Mammary epithelial cell (primary cell): ENCODE results near the gene MMP24.

ENCODE experiments used
- CTCF ChIP-seq, 2 donors: IDR thresholded peaks in 1 of 2; conservative IDR thresholded peaks in 1 of 2; 2 replicates each; pipeline ENCODE4 v1.5.1; 2011 to 2012; ENCODE audit warnings: inconsistent platforms in 2 of 2, low read length in 2 of 2, mild to moderate bottlenecking in 2 of 2, control low read depth in 1 of 2, low read depth in 1 of 2; ENCODE audit not compliant: insufficient read depth in 1 of 2; ENCODE audit errors: extremely low read depth in 1 of 2
- EZH2 ChIP-seq: IDR thresholded peaks from 2 replicates; pipeline ENCODE4 v1.6.1; 2012; ENCODE audit warnings: low read length, inconsistent platforms, borderline replicate concordance

DNA sequence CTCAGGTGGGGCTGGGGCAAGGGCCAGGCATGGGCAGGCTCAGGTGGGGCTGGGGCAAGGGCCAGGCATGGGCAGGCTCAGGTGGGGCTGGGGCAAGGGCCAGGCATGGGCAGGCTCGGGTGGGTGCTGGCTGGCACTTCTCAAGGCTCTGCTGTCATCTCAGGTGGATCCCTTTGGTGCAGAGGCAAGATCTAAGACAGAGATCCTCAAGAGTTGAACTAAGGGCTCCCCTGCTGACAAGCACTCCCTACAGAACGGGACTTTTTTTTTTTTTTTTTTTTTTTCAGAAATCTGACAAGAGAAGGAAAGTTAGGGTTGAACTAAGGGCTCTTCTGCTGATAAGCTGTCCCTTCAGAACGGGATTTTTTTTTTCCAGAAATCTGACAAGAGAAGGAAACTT is 26.5 kb downstream of the MMP24 start:
- TF ChIP-seq CTCF (conservative IDR thresholded peaks at IDR 0.05 in 1 of 2, IDR thresholded peaks at IDR 0.05 in 1 of 2; ENCODE audit: extremely low read depth in 1 of 2, insufficient read depth in 1 of 2, low read depth in 1 of 2, low read length in 2 of 2): no peak
- TF ChIP-seq EZH2: no peak
